Endothelial cell of umbilical vein (primary cell): ENCODE measurements around the gene PGS1. TPM values are rescaled to one million over a fixed set of nuclear protein-coding genes. Genes with fewer than 3 reads are reported as not detected.

Experiments
- BruUV-seq: library from RNA; stranded (reverse); fragments of 400-500 nt; replicated peaks from 2 replicates; lab custom pipeline; 2021; lab: Mats Ljungman, UMichigan
- CTCF ChIA-PET: fragments of 300-600, 350-600 bp; sonication (Branson Sonifier 250); formaldehyde crosslinking; loops from one replicate; lab custom pipeline; 2021; ENCODE audit warnings: antibody characterized with exemption, inconsistent platforms; lab: Charles Lee
- POLR2A ChIA-PET: fragments of 300-600, 350-600 bp; sonication (Branson Sonifier 250); formaldehyde crosslinking; loops from one replicate; lab custom pipeline; 2021; ENCODE audit warnings: antibody characterized with exemption, inconsistent platforms; lab: Charles Lee
- DNase-seq: peaks from one replicate; pipeline ENCODE4 v3.0.0-alpha.2; 2011; ENCODE audit warnings: low read depth, low spot score
- FAIRE-seq: peaks from 2 replicates; lab custom pipeline; 2011; peaks lifted over from hg19 to GRCh38; lab: Jason Lieb, UNC
- H2AFZ ChIP-seq: 2 replicates; pipeline ENCODE4 v1.6.0; 2012; ENCODE audit warnings: low read depth, low read length, control low read depth, inconsistent platforms
- H3K27ac ChIP-seq: 2 replicates; pipeline ENCODE4 v1.5.1; 2011; ENCODE audit warnings: low read depth, mild to moderate bottlenecking, control low read depth, low read length, moderate library complexity; ENCODE audit not compliant: insufficient read depth
- H3K27me3 ChIP-seq, 2 experiments: 2 replicates each; pipeline versions ENCODE4 v1.6.0 to v1.6.1; 2011; ENCODE audit warnings: low read length in 2 of 2, mixed read lengths in 1 of 2; ENCODE audit not compliant: control insufficient read depth in 2 of 2, insufficient read depth in 2 of 2
- H3K36me3 ChIP-seq, 2 experiments: 2 replicates in 1 of 2; 3 replicates in 1 of 2; pipeline ENCODE4 v1.5.1; 2011; ENCODE audit warnings: low read length in 2 of 2, mild to moderate bottlenecking in 1 of 2, moderate library complexity in 1 of 2; ENCODE audit not compliant: control insufficient read depth in 2 of 2, insufficient read depth in 2 of 2; ENCODE audit errors: extremely low read depth in 1 of 2
- H3K4me1 ChIP-seq: 3 replicates; pipeline ENCODE4 v1.5.1; 2011; ENCODE audit warnings: mild to moderate bottlenecking, low read length; ENCODE audit not compliant: control insufficient read depth, insufficient read depth; ENCODE audit errors: extremely low read depth
- H3K4me2 ChIP-seq: 2 replicates; pipeline ENCODE4 v1.6.1; 2011; ENCODE audit warnings: low read length, control low read depth, mixed read lengths; ENCODE audit not compliant: insufficient read depth
- H3K4me3 ChIP-seq, 3 experiments: fragments of 200-600 bp in 1 of 3; sonication (generic), shearing (Covaris generic) in 1 of 3; replicated peaks in 1 of 3; 2 replicates each; pipeline ENCODE4 v1.5.1; 2011 to 2016; ENCODE audit warnings: control low read depth in 3 of 3, low read length in 3 of 3, mild to moderate bottlenecking in 2 of 3, inconsistent platforms in 1 of 3, low read depth in 1 of 3, moderate library complexity in 1 of 3; ENCODE audit not compliant: insufficient read depth in 1 of 3
- H3K79me2 ChIP-seq: 2 replicates; pipeline ENCODE4 v1.6.0; 2012; ENCODE audit warnings: low read length, inconsistent platforms; ENCODE audit not compliant: control insufficient read depth, insufficient read depth
- H3K9ac ChIP-seq: replicated peaks from 2 replicates; pipeline ENCODE3; 2011; ENCODE audit warnings: low read length, control low read depth; ENCODE audit not compliant: insufficient read depth; ENCODE audit errors: extremely low read depth
- H3K9me1 ChIP-seq: replicated peaks from 3 replicates; pipeline ENCODE4 v1.6.0; 2011; ENCODE audit warnings: mild to moderate bottlenecking, low read length; ENCODE audit not compliant: control insufficient read depth, insufficient read depth; ENCODE audit errors: extremely low read depth
- H3K9me3 ChIP-seq: replicated peaks from 2 replicates; pipeline ENCODE4 v1.5.1; 2012; ENCODE audit warnings: low read length, inconsistent platforms; ENCODE audit not compliant: control insufficient read depth, insufficient read depth
- H4K20me1 ChIP-seq: replicated peaks from 2 replicates; pipeline ENCODE3; 2011; ENCODE audit warnings: mild to moderate bottlenecking, low read length; ENCODE audit not compliant: control insufficient read depth, insufficient read depth; ENCODE audit errors: extremely low read depth
- EZH2 ChIP-seq: IDR thresholded peaks from 2 replicates; pipeline ENCODE4 v1.6.1; 2012; ENCODE audit warnings: borderline replicate concordance, low read depth, mild to moderate bottlenecking, moderate library complexity, low read length, inconsistent platforms; ENCODE audit not compliant: severe bottlenecking
- FOS ChIP-seq: IDR thresholded peaks from 2 replicates; pipeline ENCODE4 v1.6.1; 2011; ENCODE audit warnings: mild to moderate bottlenecking, low read length, moderate library complexity, borderline replicate concordance; ENCODE audit not compliant: insufficient read depth
- GATA2 ChIP-seq: IDR thresholded peaks from 2 replicates; pipeline ENCODE4 v1.7.0; 2011; ENCODE audit warnings: low read depth, mild to moderate bottlenecking, moderate library complexity, mixed read lengths, low read length; ENCODE audit not compliant: insufficient read length, insufficient read depth
- JUN ChIP-seq: IDR thresholded peaks from 2 replicates; pipeline ENCODE4 v1.6.1; 2011; ENCODE audit warnings: borderline replicate concordance, low read depth; ENCODE audit not compliant: insufficient read length, insufficient read depth
- MYC ChIP-seq: IDR thresholded peaks from one replicate; pipeline ENCODE4 v1.6.1; 2011; ENCODE audit warnings: mild to moderate bottlenecking, low read depth, low read length
- dilution Hi-C: fragments of 300-500 bp; cut with MboI; formaldehyde crosslinking; loops from one replicate; pipeline ENCODE4 v1.15.0; 2019; ENCODE audit warnings: low sequenced_read_pairs; ENCODE audit not compliant: extremely low pct_ligation_motif_present
- intact Hi-C: fragments of 100-400 bp; cut with micrococcal nuclease; formaldehyde crosslinking; loops from one replicate; pipeline ENCODE4 v1.10.0; 2022
- polyA plus RNA-seq, 4 experiments: library from polyadenylated mRNA; depleted of rRNA in 3 of 4; stranded (reverse) in 3 of 4; unstranded in 1 of 4; fragments of >200 nt; gene quantifications; 2 replicates each; pipeline versions ENCODE4 v1.2.1 to v1.2.3, GENCODE V29; 2011 to 2012; ENCODE audit warnings: missing spikeins in 1 of 4
- total RNA-seq: library from RNA; stranded (reverse); gene quantifications from 2 replicates; pipeline ENCODE4 v1.2.3, GENCODE V29; 2021
- TF ChIP-seq, protein P1 (sequence below), 2 donors: IDR thresholded peaks; 1 replicate in 1 of 2; 2 replicates in 1 of 2; pipeline ENCODE4 v1.5.1; 2011; ENCODE audit warnings: low read length in 2 of 2, mild to moderate bottlenecking in 2 of 2, moderate library complexity in 2 of 2, control low read depth in 1 of 2, inconsistent platforms in 1 of 2, low read depth in 1 of 2; ENCODE audit not compliant: insufficient read depth in 1 of 2; ENCODE audit errors: extremely low read depth in 1 of 2

Gene PGS1
- total and polyA plus RNA-seq, 2 donors (not counting 3 experiments of a cell fraction or from before 2014, with no cell fraction given), result 50.8 to 66.0 TPM

DNA sequence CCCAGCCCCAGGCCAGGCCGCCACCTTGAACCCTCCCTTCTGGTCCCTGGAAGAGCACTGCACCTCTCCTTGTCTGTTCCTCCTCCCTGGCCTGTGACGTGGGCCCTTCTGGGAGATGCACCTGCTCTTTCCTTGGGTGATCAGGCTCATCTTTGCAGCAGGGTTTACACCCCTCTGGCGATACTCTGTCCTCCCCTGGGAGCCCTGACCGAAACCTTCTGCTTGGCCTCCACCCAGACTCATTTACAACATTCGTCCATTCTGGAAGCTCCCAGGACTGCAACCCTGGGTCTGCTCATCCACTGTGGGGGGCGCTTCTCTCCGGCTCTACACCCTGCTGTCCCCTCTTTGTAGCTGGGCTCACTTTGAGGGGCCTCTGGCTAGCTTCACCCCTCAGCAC lies 73.3 kb downstream of the PGS1 start:
- intact Hi-C loops (no loop called here), dilution Hi-C loops (no loop called here)
- H3K36me3 ChIP-seq, result no peaks in the 10 kb centered on the region
- H3K27ac ChIP-seq, result no peak overlapping the region
- no peaks in the 10 kb centered on the region for H3K27me3 ChIP-seq
- BruUV-seq, result no TSS peak
- no peak overlapping the region for H3K4me3 ChIP-seq
- DNase-seq, result no peak
- no peak overlapping the region for H3K9ac ChIP-seq
- no peak overlapping the region for H2AFZ ChIP-seq
- ChIA-PET POLR2A (no interaction called here), CTCF (no interaction called here)
- no peaks in the 10 kb centered on the region for H3K4me1 ChIP-seq
- no peak overlapping the region for H3K4me2 ChIP-seq
- H4K20me1 ChIP-seq, result no peaks in the 10 kb centered on the region
- no peaks in the 10 kb centered on the region for H3K9me3 ChIP-seq
- H3K9me1 ChIP-seq, result no peaks in the 10 kb centered on the region
- TF ChIP-seq JUN (no peak), GATA2 (no peak)
- TF ChIP-seq, protein P1, sequence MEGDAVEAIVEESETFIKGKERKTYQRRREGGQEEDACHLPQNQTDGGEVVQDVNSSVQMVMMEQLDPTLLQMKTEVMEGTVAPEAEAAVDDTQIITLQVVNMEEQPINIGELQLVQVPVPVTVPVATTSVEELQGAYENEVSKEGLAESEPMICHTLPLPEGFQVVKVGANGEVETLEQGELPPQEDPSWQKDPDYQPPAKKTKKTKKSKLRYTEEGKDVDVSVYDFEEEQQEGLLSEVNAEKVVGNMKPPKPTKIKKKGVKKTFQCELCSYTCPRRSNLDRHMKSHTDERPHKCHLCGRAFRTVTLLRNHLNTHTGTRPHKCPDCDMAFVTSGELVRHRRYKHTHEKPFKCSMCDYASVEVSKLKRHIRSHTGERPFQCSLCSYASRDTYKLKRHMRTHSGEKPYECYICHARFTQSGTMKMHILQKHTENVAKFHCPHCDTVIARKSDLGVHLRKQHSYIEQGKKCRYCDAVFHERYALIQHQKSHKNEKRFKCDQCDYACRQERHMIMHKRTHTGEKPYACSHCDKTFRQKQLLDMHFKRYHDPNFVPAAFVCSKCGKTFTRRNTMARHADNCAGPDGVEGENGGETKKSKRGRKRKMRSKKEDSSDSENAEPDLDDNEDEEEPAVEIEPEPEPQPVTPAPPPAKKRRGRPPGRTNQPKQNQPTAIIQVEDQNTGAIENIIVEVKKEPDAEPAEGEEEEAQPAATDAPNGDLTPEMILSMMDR (IDR thresholded peaks at IDR 0.05; ENCODE audit: extremely low read depth in 1 of 2, insufficient read depth in 1 of 2, low read depth in 1 of 2, low read length in 2 of 2), result no peak
- no peak for FAIRE-seq
- H3K79me2 ChIP-seq, result no peaks in the 10 kb centered on the region

DNA sequence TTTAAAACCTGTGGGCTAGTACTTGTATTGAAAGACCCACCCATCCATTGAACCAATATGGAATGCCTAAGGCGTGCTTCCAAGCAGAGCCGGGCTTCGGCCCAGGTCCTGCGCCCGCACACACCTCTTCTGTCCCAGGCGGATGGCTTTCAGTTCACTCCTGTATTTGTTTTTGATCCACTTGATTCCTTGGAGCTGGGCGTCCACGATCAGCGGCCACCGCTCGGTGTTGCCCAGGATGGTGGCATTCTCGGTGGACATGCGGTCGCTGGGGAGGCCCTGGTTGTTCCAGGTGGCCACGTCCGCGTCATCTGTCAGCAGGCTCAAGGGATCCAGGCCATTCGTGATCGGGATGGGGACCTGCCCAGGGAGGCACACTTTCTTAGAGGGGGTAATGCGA lies 75.9 kb downstream of the PGS1 start:
- Histone ChIP-seq H3K4me1 (no peaks in the 10 kb centered on the region), H3K27ac (no peak overlapping the region), H3K4me2 (no peak overlapping the region), H3K9ac (no peak overlapping the region), H3K9me3 (no peaks in the 10 kb centered on the region), H4K20me1 (no peaks in the 10 kb centered on the region), H3K27me3 (no peaks in the 10 kb centered on the region), H3K9me1 (no peaks in the 10 kb centered on the region), H3K4me3 (no peak overlapping the region), H3K36me3 (no peaks in the 10 kb centered on the region), H3K79me2 (no peaks in the 10 kb centered on the region), H2AFZ (no peak overlapping the region)
- POLR2A ChIA-PET, result no interaction called here
- CTCF ChIA-PET, result interaction anchor here (1.5 kb wide), 1 partner anchor 9 kb away, joined by 3 read pairs; no protein-coding TSS in a partner anchor
- FAIRE-seq (no peak), DNase-seq (no peak)
- no TSS peak for BruUV-seq
- intact Hi-C loops, result no loop called here
- no peak for TF ChIP-seq EZH2
- no peak for TF ChIP-seq FOS
- no peak for TF ChIP-seq MYC
- dilution Hi-C loops, result no loop called here
